SJCRH30 (cell line): ENCODE measurements around the gene ABCC6. TPM values are rescaled to one million over a fixed set of nuclear protein-coding genes. Genes with fewer than 3 reads are reported as not detected.
"Not testable (repeated sequence)": the region's sequence is repeated elsewhere in the genome, so short reads cannot be mapped to it uniquely, and the experiment has no call there.

Experiments used
- DNase-seq, 2 experiments: peaks; one replicate each; pipeline ENCODE4 v3.0.0-alpha.2; 2015 to 2020
- H3K27ac ChIP-seq: fragments of 250-450 bp; sonication (Bioruptor Pico); 2 replicates; pipeline ENCODE4 v1.5.1; 2020; ENCODE audit warnings: mild to moderate bottlenecking, moderate library complexity
- H3K27me3 ChIP-seq: fragments of 250-450 bp; sonication (Bioruptor Pico); 2 replicates; pipeline ENCODE4 v1.5.1; 2020; ENCODE audit warnings: mild to moderate bottlenecking, moderate library complexity
- H3K36me3 ChIP-seq: fragments of 250-450 bp; sonication (Bioruptor Pico); 2 replicates; pipeline ENCODE4 v1.5.1; 2020; ENCODE audit warnings: mild to moderate bottlenecking, moderate library complexity
- H3K4me1 ChIP-seq: fragments of 250-450 bp; sonication (Bioruptor Pico); 2 replicates; pipeline ENCODE4 v1.5.1; 2020; ENCODE audit warnings: mild to moderate bottlenecking, moderate library complexity
- H3K4me3 ChIP-seq: fragments of 250-450 bp; sonication (Bioruptor Pico); 2 replicates; pipeline ENCODE4 v1.5.1; 2020; ENCODE audit warnings: mild to moderate bottlenecking, moderate library complexity
- H3K9me3 ChIP-seq: fragments of 250-450 bp; sonication (Bioruptor Pico); replicated peaks from 2 replicates; pipeline ENCODE4 v1.5.1; 2020; ENCODE audit warnings: mild to moderate bottlenecking, moderate library complexity
- total RNA-seq: library from RNA; depleted of rRNA; stranded (reverse); fragments of >200 nt; shearing (Covaris generic); gene quantifications from 2 replicates; pipeline ENCODE4 v1.2.3, GENCODE V29; 2014; rRNA removed

Gene ABCC6
- 1.5 and 1.7 TPM in 2 replicates for total RNA-seq

DNA sequence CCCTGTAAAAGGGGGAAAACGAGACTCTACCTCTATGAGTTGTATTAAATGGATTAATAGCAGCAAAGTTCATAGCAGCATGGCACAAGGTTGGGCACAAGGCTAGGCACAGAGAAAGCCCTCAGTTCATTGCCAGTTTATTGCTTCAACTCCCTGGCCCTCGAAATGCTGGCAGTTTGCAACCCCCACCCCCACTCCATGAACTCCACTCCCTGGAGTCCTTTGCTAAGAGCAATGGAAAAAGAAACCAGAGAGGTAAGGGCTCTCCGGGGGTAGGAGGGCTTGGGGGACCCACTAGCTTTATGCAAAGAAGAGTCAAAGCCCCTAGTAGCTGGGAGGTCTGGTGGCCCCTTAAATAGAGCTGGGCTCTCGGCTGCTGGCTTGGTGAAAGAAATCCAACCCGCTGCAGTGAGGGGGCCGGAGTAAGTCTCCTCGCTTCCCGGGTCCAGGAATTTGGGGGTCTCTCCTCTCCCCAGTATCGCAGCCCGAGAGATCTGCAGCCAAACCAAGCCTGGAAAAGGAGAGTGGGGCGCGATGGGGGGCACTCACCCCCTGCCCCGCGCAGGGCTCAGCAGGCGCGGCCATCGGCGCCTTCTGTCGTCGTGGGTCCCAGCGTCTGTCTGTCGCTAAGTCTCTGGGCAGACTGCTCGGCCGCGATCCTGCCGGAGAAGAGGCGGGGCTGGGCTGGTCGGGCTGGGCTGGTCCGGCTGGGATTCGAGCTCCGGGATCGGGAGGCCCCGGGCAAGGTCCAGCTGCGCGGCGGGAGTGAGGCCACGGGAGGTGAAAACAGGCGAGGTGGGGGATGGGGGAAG, at the start of gene ABCC6:
Gene ABCC6, minus strand, starts transcription at position 645 of the 812 bp plus-strand sequence. Its CDS starts 60 bp downstream, at position 585.
- H3K27ac ChIP-seq, H3K9me3 ChIP-seq, H3K36me3 ChIP-seq, H3K27me3 ChIP-seq, H3K4me3 ChIP-seq, DNase-seq, H3K4me1 ChIP-seq: not testable (repeated sequence)

- DNase-seq, H3K9me3 ChIP-seq, H3K27me3 ChIP-seq, H3K36me3 ChIP-seq, H3K4me3 ChIP-seq, H3K27ac ChIP-seq, H3K4me1 ChIP-seq: not testable (repeated sequence)
Measured at GRCh38 chr16:16272573-16273221, 49.4 kb upstream of the ABCC6 start.

GRCh38 chr16:16271658-16272057, 48.4 kb upstream of the ABCC6 start:
- not testable (repeated sequence) for H3K36me3 ChIP-seq, DNase-seq, H3K4me3 ChIP-seq, H3K4me1 ChIP-seq, H3K9me3 ChIP-seq, H3K27ac ChIP-seq, H3K27me3 ChIP-seq

DNA sequence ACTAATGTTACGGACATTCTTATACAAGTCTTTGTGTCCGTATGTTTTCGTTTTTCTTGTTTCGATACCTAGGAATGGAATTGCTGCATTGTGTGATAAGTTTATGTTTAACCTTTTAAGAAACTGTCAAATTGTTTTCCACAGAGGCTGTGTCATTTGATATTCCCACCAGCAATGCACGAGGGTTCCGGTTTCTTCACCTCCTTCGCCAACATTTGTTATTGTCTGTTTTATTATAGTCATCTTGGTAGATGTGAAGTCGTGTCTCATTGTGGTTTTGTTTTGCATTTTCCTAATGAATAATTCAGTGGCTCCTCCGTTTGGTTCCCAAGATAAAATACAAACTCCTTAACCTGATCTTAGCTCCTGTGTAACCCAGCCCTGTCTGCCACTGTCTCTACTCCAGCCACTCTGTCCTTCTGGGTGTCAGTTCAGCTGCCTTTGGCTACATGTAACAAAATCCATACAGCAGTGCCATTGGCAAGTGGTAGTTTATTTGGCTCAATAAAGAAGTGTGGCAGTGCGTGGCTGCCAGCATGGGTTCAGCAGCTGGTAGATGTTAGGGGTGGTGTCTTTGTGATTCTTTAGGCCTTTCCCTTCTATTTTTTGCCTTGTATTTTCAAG, 45.0 kb upstream of the ABCC6 start:
- H3K27ac ChIP-seq, H3K4me1 ChIP-seq, H3K36me3 ChIP-seq, H3K4me3 ChIP-seq, H3K9me3 ChIP-seq, H3K27me3 ChIP-seq, DNase-seq: not testable (repeated sequence)

DNA sequence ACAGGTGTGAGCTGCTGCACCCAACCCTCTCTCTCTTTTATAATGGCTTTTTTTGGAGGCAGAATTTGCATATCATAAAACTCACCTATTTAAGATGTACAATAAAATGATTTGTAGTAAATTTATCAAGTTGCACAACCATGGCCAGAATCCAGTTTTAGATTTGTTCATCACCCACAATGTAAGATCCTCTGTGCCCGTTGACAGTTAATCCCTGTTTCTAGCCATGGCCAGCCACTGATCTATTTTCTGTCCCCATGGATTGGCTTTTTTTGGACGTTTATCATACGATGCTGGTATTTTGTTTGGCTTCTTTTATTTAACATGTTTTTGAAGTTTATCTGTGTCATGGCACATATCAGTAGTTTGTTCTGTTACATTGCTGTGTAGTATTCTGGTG, 44.4 kb upstream of the ABCC6 start:
- not testable (repeated sequence) for H3K9me3 ChIP-seq, H3K27ac ChIP-seq, H3K27me3 ChIP-seq, DNase-seq, H3K4me1 ChIP-seq, H3K36me3 ChIP-seq, H3K4me3 ChIP-seq

- H3K27me3 ChIP-seq, H3K4me1 ChIP-seq, H3K36me3 ChIP-seq, H3K4me3 ChIP-seq, DNase-seq, H3K27ac ChIP-seq, H3K9me3 ChIP-seq: not testable (repeated sequence)
Measured at GRCh38 chr16:16265044-16265443, 41.8 kb upstream of the ABCC6 start.

- not testable (repeated sequence) for DNase-seq, H3K27ac ChIP-seq, H3K4me1 ChIP-seq
Measured at GRCh38 chr16:16263947-16264346, 40.7 kb upstream of the ABCC6 start.

GRCh38 chr16:16262954-16263555, 39.8 kb upstream of the ABCC6 start:
- not testable (repeated sequence) for H3K36me3 ChIP-seq, H3K27ac ChIP-seq, DNase-seq, H3K27me3 ChIP-seq, H3K4me1 ChIP-seq, H3K9me3 ChIP-seq, H3K4me3 ChIP-seq

More at GRCh38 chr16:16263947-16264346, 40.7 kb upstream of the ABCC6 start:
- H3K9me3 ChIP-seq, H3K27me3 ChIP-seq, H3K4me3 ChIP-seq, H3K36me3 ChIP-seq: not testable (repeated sequence)

DNA sequence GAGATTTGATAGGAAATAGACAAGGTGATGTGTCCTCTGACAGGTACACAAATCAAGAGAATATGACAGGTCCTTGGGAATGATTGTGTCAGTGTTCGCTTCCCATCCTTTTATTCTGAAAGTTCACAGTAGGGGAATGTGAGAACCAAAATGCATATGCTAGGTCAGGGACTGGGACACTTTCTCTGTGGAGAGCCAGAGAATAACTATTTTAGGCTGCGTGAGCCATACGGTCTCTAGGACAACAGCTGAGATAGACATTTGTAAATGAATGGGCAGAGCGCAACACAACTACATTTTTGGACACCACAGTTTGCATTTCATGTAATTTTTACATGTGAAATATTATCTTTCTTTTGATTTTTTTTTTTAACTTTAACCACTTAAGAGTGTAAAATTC, 36.7 kb upstream of the ABCC6 start:
- H3K4me3 ChIP-seq, H3K27ac ChIP-seq, DNase-seq, H3K27me3 ChIP-seq, H3K9me3 ChIP-seq, H3K4me1 ChIP-seq, H3K36me3 ChIP-seq: not testable (repeated sequence)

GRCh38 chr16:16258822-16259221, 35.5 kb upstream of the ABCC6 start:
- H3K4me1 ChIP-seq, H3K4me3 ChIP-seq, H3K9me3 ChIP-seq, H3K36me3 ChIP-seq, H3K27ac ChIP-seq, H3K27me3 ChIP-seq, DNase-seq: not testable (repeated sequence)

DNA sequence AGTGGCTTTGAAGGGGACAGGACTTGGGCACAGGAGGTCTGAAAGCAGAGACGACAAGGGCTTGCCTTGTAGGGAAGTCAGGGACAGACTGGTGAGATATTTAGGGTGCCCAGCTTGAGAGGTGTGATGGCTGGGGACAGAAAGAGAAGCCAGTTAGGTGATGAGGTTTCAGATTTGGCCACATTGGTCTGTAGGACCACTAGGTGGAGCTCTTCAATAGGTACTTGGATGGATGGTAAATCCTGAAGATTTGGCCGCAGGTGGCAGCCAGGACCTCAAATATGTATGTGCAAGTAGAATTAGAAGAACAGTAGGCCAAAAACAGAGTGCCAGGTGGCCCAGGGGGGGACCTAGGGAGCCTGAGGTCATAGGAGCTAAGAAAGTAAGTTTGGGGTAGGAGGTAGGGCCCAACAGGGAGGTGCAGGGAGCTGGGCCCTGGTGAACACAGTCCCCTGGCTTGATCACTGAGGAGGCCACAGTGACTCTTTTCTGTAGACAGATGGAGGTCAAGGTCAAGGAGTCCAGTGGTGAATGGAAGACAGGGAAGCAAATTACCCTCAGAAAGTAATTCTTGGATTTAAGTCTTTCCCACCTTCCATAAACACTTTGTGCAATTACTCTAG, 34.1 kb upstream of the ABCC6 start:
- not testable (repeated sequence) for H3K9me3 ChIP-seq, DNase-seq, H3K4me3 ChIP-seq, H3K27me3 ChIP-seq, H3K27ac ChIP-seq, H3K4me1 ChIP-seq, H3K36me3 ChIP-seq

DNA sequence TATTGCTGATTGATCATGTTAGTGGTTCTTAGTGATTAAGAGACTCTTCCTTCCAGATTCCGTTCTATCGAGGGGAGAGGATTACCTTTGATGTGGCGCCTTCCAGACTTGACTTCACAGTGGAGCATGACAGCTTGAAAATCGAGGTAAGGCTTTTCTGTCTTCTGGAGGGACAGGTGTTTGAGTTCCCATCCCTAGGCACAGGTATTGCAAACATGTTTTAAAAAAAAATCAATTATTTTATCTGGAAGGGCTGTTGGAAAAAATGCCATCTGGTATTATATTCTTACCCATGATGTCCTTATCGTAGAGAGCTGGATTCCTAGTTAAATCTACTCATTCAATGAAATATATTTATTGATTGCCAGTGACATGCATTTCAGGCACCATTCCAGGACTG, 29.1 kb upstream of the ABCC6 start:
- DNase-seq, H3K36me3 ChIP-seq, H3K4me1 ChIP-seq, H3K27ac ChIP-seq, H3K4me3 ChIP-seq, H3K27me3 ChIP-seq, H3K9me3 ChIP-seq: not testable (repeated sequence)

GRCh38 chr16:16249621-16250330, 26.5 kb upstream of the ABCC6 start:
- not testable (repeated sequence) for H3K4me1 ChIP-seq, H3K27me3 ChIP-seq, H3K9me3 ChIP-seq, H3K4me3 ChIP-seq, DNase-seq, H3K36me3 ChIP-seq, H3K27ac ChIP-seq

DNA sequence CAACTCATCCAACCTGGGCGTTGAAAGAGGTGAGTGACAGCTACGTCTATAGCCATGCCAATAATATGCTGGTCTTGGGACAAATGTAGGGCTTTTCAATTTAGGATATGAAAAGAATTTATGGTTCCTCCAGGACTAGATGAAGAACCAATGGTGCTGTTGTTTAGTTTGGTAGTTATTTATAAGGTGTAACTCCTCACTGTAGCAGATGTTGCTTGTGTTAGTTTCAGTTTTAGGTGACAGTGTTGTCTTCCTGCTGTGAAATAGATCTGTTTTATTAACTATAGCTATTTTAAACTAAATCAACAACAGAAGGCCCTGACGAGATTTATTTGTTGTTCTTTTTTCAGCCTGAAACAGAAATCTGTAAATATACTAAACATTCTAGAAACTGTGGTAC, 24.1 kb upstream of the ABCC6 start:
- not testable (repeated sequence) for H3K27ac ChIP-seq, H3K4me3 ChIP-seq, H3K36me3 ChIP-seq, H3K9me3 ChIP-seq, DNase-seq, H3K27me3 ChIP-seq, H3K4me1 ChIP-seq
